Adrenal gland (tissue), 12 donors: ENCODE data around the gene SCAI. TPM values are rescaled to one million over a fixed set of nuclear protein-coding genes. Genes with fewer than 3 reads are reported as not detected.
"Not testable (repeated sequence)": the region's sequence is repeated elsewhere in the genome, so short reads cannot be mapped to it uniquely, and the experiment has no call there.

Experiments
- DNase-seq, 7 donors: peaks; one replicate each; pipeline ENCODE4 v3.0.0-alpha.2; 2019 to 2020
- H3K27ac ChIP-seq, 5 donors: fragments of 200-600 bp; sonication (generic) in 4 of 5; 1 replicate in 3 of 5; 2 replicates in 2 of 5; pipeline versions ENCODE4 v1.5.1 to v1.8.0; 2016 to 2020; ENCODE audit warnings: mild to moderate bottlenecking in 1 of 5
- H3K27me3 ChIP-seq: fragments of 200-600 bp; 2 replicates; pipeline ENCODE4 v1.8.0; 2021
- H3K36me3 ChIP-seq, 2 donors: fragments of 200-600 bp; replicated peaks in 1 of 2; 1 replicate in 1 of 2; 2 replicates in 1 of 2; pipeline versions ENCODE4 v1.5.1 to v1.8.0; 2018 to 2022
- H3K4me1 ChIP-seq, 2 donors: fragments of 200-600 bp; replicated peaks in 1 of 2; 1 replicate in 1 of 2; 2 replicates in 1 of 2; pipeline versions ENCODE4 v1.5.1 to v1.8.0; 2018 to 2021
- H3K4me3 ChIP-seq, 4 donors: fragments of 200-600 bp; sonication (generic) in 3 of 4; one replicate each; pipeline ENCODE4 v1.5.1; 2016 to 2018
- H3K9me3 ChIP-seq, 3 donors: fragments of 200-600 bp; sonication (generic) in 1 of 3; replicated peaks in 1 of 3; 1 replicate in 2 of 3; 2 replicates in 1 of 3; pipeline versions ENCODE4 v1.5.1 to v1.8.0; 2016 to 2021
- CTCF ChIP-seq, 6 experiments: fragments of 450-650 bp in 4 of 6; fragments of 200-600 bp in 2 of 6; sonication (generic) in 1 of 6; IDR thresholded peaks; 1 replicate in 5 of 6; 2 replicates in 1 of 6; pipeline versions ENCODE4 v1.5.1 to v1.8.0; 2016 to 2021; ENCODE audit warnings: antibody characterized with exemption in 6 of 6, mild to moderate bottlenecking in 2 of 6, moderate library complexity in 1 of 6
- POLR2A ChIP-seq, 2 donors: fragments of 450-650 bp; IDR thresholded peaks; one replicate each; pipeline ENCODE4 v1.6.1; 2017; ENCODE audit warnings: antibody characterized with exemption in 2 of 2, mild to moderate bottlenecking in 2 of 2, moderate library complexity in 1 of 2
- WGBS, 4 donors: extraction: QIAGEN DNeasy Blood & Tissue Kit in 2 of 4; methylation state at CpG; one replicate each; pipeline versions ENCODE4 v1.1.5 to v1.1.7; 2013 to 2017; 5-methylcytosine and 5-hydroxymethylcytosine counted together
- intact Hi-C, 2 donors: fragments of 100-400 bp; cut with DNase I; formaldehyde crosslinking; loops; one replicate each; pipeline versions ENCODE4 v1.14.1 to v1.15.0; 2022 to 2023
- polyA plus RNA-seq, 3 donors: library from polyadenylated mRNA; stranded (reverse); fragments of 200-250 nt in 2 of 3; fragments of 350-450 nt in 1 of 3; fragmentation: Illumina TruSeq in 1 of 3; extraction: RNeasy Lipid Tissue Mini Kit (QIAGEN cat#74804) in 1 of 3; gene quantifications; one replicate each; pipeline ENCODE4 v1.2.3, GENCODE V29; 2013 to 2014
- total RNA-seq, 9 donors: library from RNA; depleted of rRNA in 4 of 9; stranded (reverse); fragments of >200 nt in 4 of 9; fragments of 120-200 nt in 1 of 9; fragmentation: NEBNext Ultra II Directional in 1 of 9; extraction: Animal tissue kit (Norgen Biotek cat#: 25700) in 1 of 9; gene quantifications; one replicate each; pipeline versions ENCODE4 v1.1.0 to v1.2.4, GENCODE V29; 2013 to 2023
- donor health status: healthy with polysubstance abuse.
- donor health status: Bipolar disorder and iron deficiency.
- donor health status: DM: yes; HTN: yes; CAD: no.
- donor health status: DM: no; HTN: no; CAD: no.
- donor health status: DM: no; HTN: no; CAD: no.
- donor health status: DM: yes; HTN: yes; CAD: no.

SCAI gene
- total and polyA plus RNA-seq, 12 donors: 1.4 to 19.6 (median 9.2) TPM

GRCh38 chr9:124964056-124964455 is 179.3 kb downstream of the SCAI start:
- 81 to 97% (median 87%) methylated on average over 2 of the region's 2 CpGs for WGBS, 4 donors

GRCh38 chr9:124960409-124960752 is 182.9 kb downstream of the SCAI start:
- Histone ChIP-seq H3K36me3 (no peaks in the 10 kb centered on the region), H3K4me1 (peaks cover 0 to 4% of the 10 kb centered on the region in 2 donors), H3K4me3 (no peak overlapping the region), H3K27ac (no peak overlapping the region), H3K27me3 (no peaks in the 10 kb centered on the region), H3K9me3 (no peaks in the 10 kb centered on the region)
- no peak for TF ChIP-seq CTCF (IDR thresholded peaks at IDR 0.05)
- no peak for TF ChIP-seq POLR2A (IDR thresholded peaks at IDR 0.05)
- intact Hi-C loops: no loop called here
- WGBS, 4 donors: 82 to 93% (median 84%) methylated on average over 2 of the region's 2 CpGs
- DNase-seq: no peak

More at GRCh38 chr9:124964056-124964455, 179.3 kb downstream of the SCAI start:
- intact Hi-C loops: no loop called here
- Histone ChIP-seq H3K27me3 (no peaks in the 10 kb centered on the region), H3K9me3 (no peaks in the 10 kb centered on the region), H3K27ac (no peak overlapping the region), H3K4me3 (no peak overlapping the region), H3K4me1 (no peaks in the 10 kb centered on the region), H3K36me3 (no peaks in the 10 kb centered on the region)
- TF ChIP-seq POLR2A (IDR thresholded peaks at IDR 0.05) (no peak), CTCF (IDR thresholded peaks at IDR 0.05) (no peak)
- DNase-seq: no peak

GRCh38 chr9:124959671-124960408 is 183.5 kb downstream of the SCAI start:
- H3K4me1 ChIP-seq, H3K4me3 ChIP-seq, DNase-seq, H3K27ac ChIP-seq, H3K9me3 ChIP-seq, H3K27me3 ChIP-seq, H3K36me3 ChIP-seq, intact Hi-C loops: not testable (repeated sequence)
- 95 to 99% (median 97%) methylated on average over 9 of the region's 9 CpGs for WGBS, 4 donors

- DNase-seq: no peak
- H3K27me3 ChIP-seq: no peaks in the 10 kb centered on the region
- no peak overlapping the region for H3K4me3 ChIP-seq
- WGBS, 4 donors: 85 to 90% (median 88%) methylated on average over 1 of the region's 1 CpG
- H3K9me3 ChIP-seq: no peaks in the 10 kb centered on the region
- peaks cover 0 to 4% of the 10 kb centered on the region in 2 donors for H3K4me1 ChIP-seq
- TF ChIP-seq POLR2A (IDR thresholded peaks at IDR 0.05): no peak
- TF ChIP-seq CTCF (IDR thresholded peaks at IDR 0.05): no peak
- no peaks in the 10 kb centered on the region for H3K36me3 ChIP-seq
- intact Hi-C loops: no loop called here
- H3K27ac ChIP-seq: no peak overlapping the region
Observed at GRCh38 chr9:124954255-124954654, 189.1 kb downstream of the SCAI start.
